GM12892 (cell line): Measurements from ENCODE around the gene PSORS1C2.

ENCODE experiments used
- POLR2A ChIP-seq: IDR thresholded peaks from 2 replicates; pipeline ENCODE4 v1.6.1; 2011; ENCODE audit warnings: low read depth, low read length, control low read depth
- TAF1 ChIP-seq: IDR thresholded peaks from 2 replicates; pipeline ENCODE4 v1.6.1; 2011; ENCODE audit warnings: low read depth, mild to moderate bottlenecking, control low read depth, low read length, borderline replicate concordance

DNA sequence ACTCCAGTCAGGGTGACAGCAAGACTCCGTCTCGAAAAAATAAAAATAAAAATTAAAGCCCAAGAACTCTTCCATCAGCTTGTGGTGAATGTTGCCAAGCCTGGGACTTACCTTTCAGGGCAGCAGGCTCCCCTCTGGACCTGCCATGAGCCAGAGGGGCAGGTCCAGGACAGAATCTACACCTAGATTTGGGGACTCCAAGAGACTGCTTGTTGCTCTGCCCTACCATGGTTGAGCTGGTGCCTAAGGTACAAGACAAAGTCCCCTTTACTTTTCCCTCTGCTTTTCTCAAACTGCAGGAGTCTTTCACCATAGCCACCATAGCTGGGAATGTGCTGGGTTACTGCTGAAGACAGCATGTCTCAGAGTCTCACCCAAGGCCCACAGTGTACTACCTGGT lies 35.7 kb downstream of the PSORS1C2 start:
- TF ChIP-seq TAF1 (no peak), POLR2A (no peak)
